Suprapubic skin (tissue), 3 donors: ENCODE data around the gene HMGCLL1.

Experiments used
- POLR2A ChIP-seq, 2 donors: fragments of 450-650 bp; IDR thresholded peaks; one replicate each; pipeline ENCODE4 v1.6.1; 2017; ENCODE audit warnings: antibody characterized with exemption in 2 of 2, mild to moderate bottlenecking in 2 of 2, moderate library complexity in 2 of 2
- TF ChIP-seq, protein P1 (sequence below), 2 donors: fragments of 200-600 bp in 1 of 2; fragments of 450-650 bp in 1 of 2; sonication (generic) in 1 of 2; IDR thresholded peaks; one replicate each; pipeline ENCODE4 v1.5.1; 2016 to 2019; ENCODE audit warnings: antibody characterized with exemption in 2 of 2, mild to moderate bottlenecking in 1 of 2, moderate library complexity in 1 of 2

DNA sequence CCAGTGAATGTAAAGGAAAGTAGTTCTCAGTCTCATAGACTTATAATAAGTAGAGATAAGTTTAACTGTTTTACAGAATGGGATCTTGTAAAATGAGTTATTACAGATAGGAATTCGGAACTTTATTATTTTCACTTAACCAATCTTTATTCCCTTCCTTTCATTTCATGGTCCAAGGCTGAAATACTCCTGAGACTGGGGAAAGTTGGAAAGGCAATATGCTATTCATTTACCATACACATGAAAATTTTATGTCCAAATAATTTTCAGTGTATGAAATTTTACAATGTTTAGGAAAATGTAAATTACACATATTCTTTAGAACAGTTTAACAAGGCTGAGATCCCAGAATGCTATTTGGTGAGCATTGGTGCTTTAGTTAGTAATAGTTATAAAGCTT, 62.3 kb downstream of the HMGCLL1 start:
- TF ChIP-seq, protein P1, sequence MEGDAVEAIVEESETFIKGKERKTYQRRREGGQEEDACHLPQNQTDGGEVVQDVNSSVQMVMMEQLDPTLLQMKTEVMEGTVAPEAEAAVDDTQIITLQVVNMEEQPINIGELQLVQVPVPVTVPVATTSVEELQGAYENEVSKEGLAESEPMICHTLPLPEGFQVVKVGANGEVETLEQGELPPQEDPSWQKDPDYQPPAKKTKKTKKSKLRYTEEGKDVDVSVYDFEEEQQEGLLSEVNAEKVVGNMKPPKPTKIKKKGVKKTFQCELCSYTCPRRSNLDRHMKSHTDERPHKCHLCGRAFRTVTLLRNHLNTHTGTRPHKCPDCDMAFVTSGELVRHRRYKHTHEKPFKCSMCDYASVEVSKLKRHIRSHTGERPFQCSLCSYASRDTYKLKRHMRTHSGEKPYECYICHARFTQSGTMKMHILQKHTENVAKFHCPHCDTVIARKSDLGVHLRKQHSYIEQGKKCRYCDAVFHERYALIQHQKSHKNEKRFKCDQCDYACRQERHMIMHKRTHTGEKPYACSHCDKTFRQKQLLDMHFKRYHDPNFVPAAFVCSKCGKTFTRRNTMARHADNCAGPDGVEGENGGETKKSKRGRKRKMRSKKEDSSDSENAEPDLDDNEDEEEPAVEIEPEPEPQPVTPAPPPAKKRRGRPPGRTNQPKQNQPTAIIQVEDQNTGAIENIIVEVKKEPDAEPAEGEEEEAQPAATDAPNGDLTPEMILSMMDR (IDR thresholded peaks at IDR 0.05) = no peak
- TF ChIP-seq POLR2A (IDR thresholded peaks at IDR 0.05) = no peak
